Urothelium cell line (cell line): Measurements from ENCODE around the gene ELOVL3.
"Not testable (repeated sequence)": the region's sequence is repeated elsewhere in the genome, so short reads cannot be mapped to it uniquely, and the experiment has no call there.

Source experiments
- DNase-seq: peaks from one replicate; pipeline ENCODE4 v3.0.0; 2011; ENCODE audit warnings: low spot score, mixed read lengths
- FAIRE-seq: peaks from 2 replicates; lab custom pipeline; 2011; peaks lifted over from hg19 to GRCh38; lab: Jason Lieb, UNC

The ELOVL3 gene

GRCh38 chr10:102225646-102226541 is at the start of gene ELOVL3:
Gene ELOVL3, plus strand, starts transcription at chr10:102226299. Its CDS starts 250 bp downstream, at chr10:102226549.
- no peak for DNase-seq
- no peak for FAIRE-seq

GRCh38 chr10:102184606-102185005 is 41.5 kb upstream of the ELOVL3 start:
- DNase-seq = no peak

GRCh38 chr10:102185272-102185671 is 40.8 kb upstream of the ELOVL3 start:
- FAIRE-seq (no peak), DNase-seq (no peak)

More at GRCh38 chr10:102184606-102185005, 41.5 kb upstream of the ELOVL3 start:
- FAIRE-seq = no peak

- DNase-seq (no peak), FAIRE-seq (no peak)
These were observed 40.1 kb upstream of the ELOVL3 start for GRCh38 chr10:102185811-102186527.

GRCh38 chr10:102188298-102188940 is 37.7 kb upstream of the ELOVL3 start:
- FAIRE-seq (no peak), DNase-seq (no peak)

GRCh38 chr10:102188941-102189898 is 36.9 kb upstream of the ELOVL3 start:
- not testable (repeated sequence) for DNase-seq, FAIRE-seq

GRCh38 chr10:102191956-102192355 is 34.1 kb upstream of the ELOVL3 start:
- FAIRE-seq = no peak
- DNase-seq = no peak

GRCh38 chr10:102195296-102195870 is 30.7 kb upstream of the ELOVL3 start:
- DNase-seq (no peak), FAIRE-seq (no peak)

- no peak for FAIRE-seq
- no peak for DNase-seq
These were observed 29.2 kb upstream of the ELOVL3 start for GRCh38 chr10:102196893-102197292.

GRCh38 chr10:102198027-102198426 is 28.1 kb upstream of the ELOVL3 start:
- no peak for FAIRE-seq
- no peak for DNase-seq

- FAIRE-seq (no peak), DNase-seq (no peak)
These were observed 25.1 kb upstream of the ELOVL3 start for GRCh38 chr10:102200751-102201640.

- DNase-seq (no peak), FAIRE-seq (no peak)
These were observed 23.7 kb upstream of the ELOVL3 start for GRCh38 chr10:102202386-102202785.

GRCh38 chr10:102208311-102209035 is 17.6 kb upstream of the ELOVL3 start:
- FAIRE-seq = no peak

GRCh38 chr10:102211615-102212299 is 14.3 kb upstream of the ELOVL3 start:
- FAIRE-seq (no peak), DNase-seq (no peak)

More at GRCh38 chr10:102208311-102209035, 17.6 kb upstream of the ELOVL3 start:
- DNase-seq = no peak

- FAIRE-seq, DNase-seq: not testable (repeated sequence)
These were observed 12.5 kb upstream of the ELOVL3 start for GRCh38 chr10:102213599-102213998.

GRCh38 chr10:102219370-102219769 is 6.7 kb upstream of the ELOVL3 start:
- FAIRE-seq (no peak), DNase-seq (no peak)

- FAIRE-seq (no peak), DNase-seq (no peak)
These were observed 5.5 kb upstream of the ELOVL3 start for GRCh38 chr10:102220612-102221011.

GRCh38 chr10:102222797-102223196 is 3.3 kb upstream of the ELOVL3 start:
- DNase-seq (no peak), FAIRE-seq (no peak)
